GM12873 (cell line): ENCODE data around the gene OR10AD1.

Experiments
- CTCF ChIP-seq: IDR thresholded peaks from 2 replicates; pipeline ENCODE4 v1.5.1; 2012; ENCODE audit warnings: low read depth, mild to moderate bottlenecking, moderate library complexity, low read length, control low read depth; ENCODE audit not compliant: insufficient read depth; ENCODE audit errors: missing control alignments

The OR10AD1 gene

GRCh38 chr12:48187916-48188695 is 15.0 kb downstream of the OR10AD1 start:
- no peak for TF ChIP-seq CTCF

- no peak for TF ChIP-seq CTCF
These were observed 17.7 kb downstream of the OR10AD1 start for GRCh38 chr12:48185181-48185919.

- TF ChIP-seq CTCF: no peak
These were observed 18.6 kb downstream of the OR10AD1 start for GRCh38 chr12:48184549-48184922.

- no peak for TF ChIP-seq CTCF
These were observed 19.1 kb downstream of the OR10AD1 start for GRCh38 chr12:48183876-48184548.

GRCh38 chr12:48183091-48183875 is 19.8 kb downstream of the OR10AD1 start, which contains the start of gene CCDC184:
Gene CCDC184, plus strand, starts transcription at chr12:48183644. Its CDS starts 479 bp downstream, at chr12:48184123.
- peak; percentile 59 for TF ChIP-seq CTCF

GRCh38 chr12:48182631-48183030 is 20.5 kb downstream of the OR10AD1 start:
- TF ChIP-seq CTCF: no peak
